Hematopoietic multipotent progenitor cell treated with erythropoietin and hydrocortisone succinate and interleukin-3 and kit ligand, for 17 days (in vitro differentiated cells): ENCODE data around the gene NCAN.

Experiments
- DNase-seq: peaks from one replicate; pipeline ENCODE4 v3.0.0-alpha.2; 2015; ENCODE audit warnings: low spot score

Gene NCAN

DNA sequence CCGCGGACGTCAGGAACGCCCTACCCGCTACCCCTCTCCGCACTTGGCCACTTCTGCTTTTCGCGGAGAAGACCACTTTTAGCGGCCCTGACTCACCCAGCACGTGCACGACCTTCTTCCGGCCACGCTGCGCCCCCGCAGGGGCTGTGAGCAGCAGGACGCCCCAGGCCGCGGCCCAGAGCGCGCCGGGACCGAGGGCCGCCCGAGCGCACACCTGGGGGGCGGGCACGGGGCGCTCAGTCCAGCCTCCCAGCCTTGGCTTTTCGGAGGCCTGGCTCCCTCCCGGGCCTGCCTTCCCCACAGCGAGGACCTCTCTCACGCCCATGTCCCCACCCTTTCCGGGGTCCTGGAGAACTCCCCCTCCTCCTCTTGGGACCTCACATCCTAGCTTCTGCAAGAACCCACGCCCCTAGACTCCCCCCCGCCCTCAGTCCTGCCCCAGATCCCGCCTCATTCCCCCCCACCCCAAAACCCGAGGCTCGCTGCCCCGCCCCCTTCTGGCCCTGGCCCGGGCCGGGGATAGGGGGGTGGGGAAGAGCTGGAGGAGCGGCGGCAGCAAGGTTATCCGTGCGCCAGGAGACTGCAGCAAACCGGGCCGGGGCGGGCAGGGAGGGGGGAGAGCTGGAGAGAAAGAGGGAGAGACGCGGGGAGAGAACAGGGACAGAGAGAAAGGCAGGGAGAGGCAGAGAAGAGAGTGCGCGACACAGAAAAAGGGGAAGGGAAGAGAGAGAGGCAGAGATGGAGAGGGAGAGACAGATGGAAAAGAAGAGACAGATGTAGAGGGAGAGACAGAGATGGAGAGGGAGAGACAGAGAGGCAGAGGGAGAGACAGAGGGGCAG lies 49.8 kb downstream of the NCAN start:
- DNase-seq, result no peak

DNA sequence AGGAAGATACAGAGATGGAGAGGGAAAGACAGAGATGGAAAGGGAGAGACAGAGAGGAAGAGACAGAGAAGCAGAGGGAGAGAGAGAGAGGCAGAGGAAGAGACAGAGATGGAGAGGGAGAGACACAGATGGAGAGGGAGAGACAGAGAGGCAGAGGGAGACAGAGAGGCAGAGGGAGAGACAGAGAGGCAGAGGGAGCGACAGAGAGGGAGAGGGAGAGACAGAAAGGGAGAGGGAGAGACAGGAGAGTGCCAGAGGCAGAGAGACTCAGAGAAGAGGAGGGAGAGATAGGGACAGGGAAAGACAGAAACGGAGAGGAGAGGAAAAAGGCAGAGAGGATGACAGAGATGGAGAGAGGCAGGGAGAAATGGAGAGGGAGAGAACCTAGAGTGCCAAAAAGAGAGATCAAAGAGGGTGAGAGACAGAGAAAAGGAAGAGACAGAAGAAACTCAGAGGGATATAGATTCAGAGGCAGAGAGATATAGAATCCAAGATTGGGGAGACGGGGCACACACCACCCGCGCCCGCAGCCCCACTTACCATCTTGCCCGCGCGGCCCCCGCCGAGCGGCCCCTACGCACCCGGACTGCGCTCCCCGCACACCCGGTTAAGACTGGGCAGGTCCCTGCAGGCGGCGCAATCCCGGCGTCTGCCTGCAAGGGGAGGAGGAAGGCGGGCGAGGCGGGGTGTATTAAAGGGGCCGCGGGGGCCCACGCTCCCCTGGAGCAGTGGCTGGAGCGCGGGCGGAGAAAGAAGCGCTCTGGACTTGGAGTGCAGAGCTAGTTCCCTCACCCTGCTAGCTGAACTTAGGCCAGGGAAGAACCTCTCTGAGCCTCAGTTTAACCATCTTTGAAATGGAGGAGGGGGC lies 50.7 kb downstream of the NCAN start:
- no peak for DNase-seq

DNA sequence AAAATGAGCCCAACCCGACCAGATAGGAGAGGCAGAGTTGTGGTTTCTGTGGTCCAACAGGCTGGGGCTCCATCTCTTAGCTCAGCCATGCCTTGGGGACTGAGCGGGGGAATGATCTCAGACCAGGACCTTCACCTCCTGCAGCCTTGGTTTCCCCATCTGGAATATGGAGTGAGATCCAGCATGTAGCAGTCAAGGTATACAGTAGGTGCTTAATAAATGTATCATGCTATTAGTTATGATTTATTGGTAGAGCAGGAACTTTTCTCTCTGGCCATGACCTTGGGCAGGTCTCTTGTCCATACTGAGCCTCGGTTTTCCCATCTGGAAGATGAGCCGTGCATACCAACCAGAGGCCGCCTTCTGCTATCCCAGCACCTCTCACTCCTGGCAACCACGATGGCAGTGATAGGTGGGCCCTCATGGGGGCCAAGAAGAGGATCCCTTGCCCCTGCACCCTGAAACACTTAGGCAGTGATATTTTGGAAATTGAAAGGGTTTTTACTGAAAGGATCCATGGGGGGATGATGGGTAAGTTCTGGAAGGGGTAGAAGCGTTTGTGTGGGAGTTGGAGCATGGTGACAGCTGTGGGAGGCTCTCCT lies 52.2 kb downstream of the NCAN start:
- no peak for DNase-seq

- DNase-seq, result no peak
These were observed 55.5 kb downstream of the NCAN start for GRCh38 chr19:19267305-19267704.

DNA sequence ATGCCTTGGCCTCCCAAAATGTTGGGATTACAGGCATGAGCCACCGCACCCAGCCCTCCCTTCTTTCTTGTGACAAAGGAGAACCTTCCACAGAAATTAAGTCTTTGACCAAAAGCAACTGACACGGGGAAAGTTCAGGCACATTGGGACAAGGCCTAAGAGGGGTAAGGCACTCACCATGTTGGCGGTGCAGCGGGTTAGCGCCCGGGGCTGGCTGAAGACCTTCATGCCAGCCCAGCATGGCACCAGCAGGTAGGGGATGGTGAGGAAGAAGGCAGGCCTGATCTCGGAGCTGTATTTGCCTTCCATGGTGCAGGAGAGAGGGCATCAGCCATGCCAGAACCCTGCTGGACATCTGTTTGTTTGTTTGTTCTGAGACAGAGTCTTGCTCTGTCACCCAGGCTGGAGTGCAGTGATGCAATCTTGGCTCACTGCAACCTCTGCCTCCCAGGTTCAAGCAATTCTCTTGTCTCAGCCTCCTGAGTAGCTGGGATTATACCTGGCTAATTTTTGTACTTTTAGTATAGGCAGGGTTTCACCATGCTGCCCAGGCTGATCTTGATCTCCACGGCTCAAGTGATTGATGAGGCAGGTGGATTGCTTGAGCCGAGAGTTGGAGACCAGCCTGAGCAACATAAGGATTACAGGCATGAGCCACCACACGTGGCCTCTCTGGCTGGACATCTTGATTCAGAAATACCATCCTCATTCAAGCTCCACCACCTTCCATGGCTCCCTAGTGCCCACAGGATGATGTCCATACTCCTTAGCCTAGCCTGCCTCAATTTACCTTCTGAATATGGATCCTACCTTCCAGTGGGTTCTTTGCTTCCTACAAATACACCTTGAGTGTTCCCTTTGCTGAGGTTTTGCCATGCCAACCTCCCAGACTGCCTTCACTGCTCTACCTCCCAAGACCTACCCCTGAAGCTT lies 57.0 kb downstream of the NCAN start:
- DNase-seq, result no peak

DNA sequence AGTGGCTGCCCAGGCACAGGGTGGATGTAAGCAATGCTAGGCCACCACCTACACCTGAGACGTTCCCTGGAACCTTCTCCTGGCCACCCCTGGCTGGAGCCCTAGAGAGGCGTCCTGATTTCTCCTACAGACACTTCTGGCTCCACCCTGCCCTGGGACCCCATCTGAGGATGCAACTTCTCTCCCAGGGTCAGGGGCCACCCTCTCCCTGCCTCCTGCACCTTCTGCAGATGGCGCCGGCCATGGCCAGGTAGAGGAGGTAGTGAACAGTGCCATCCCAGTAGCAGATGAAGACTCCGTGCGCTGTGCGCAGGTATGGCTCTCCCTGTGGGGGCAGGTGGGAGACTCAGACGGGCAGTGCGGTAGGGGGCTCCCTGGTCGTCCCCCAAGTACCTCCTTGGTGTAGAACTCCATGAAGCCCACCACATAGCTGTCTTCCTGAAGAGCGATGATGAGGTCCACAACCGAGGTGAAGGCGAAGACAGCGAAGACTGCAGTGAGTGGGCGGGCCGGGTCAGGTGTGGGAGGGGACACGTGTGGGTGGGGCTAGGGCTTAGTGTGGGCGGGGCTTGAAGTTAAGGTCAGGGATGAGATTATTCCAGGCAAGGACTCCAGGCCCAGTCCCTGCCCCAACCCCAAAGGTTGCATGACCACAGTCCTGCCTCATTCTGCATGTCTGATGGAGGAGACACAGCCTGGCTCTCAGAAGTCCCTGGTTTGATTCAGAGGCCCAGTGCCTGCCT lies 58.4 kb downstream of the NCAN start:
- no peak for DNase-seq

- no peak for DNase-seq
These were observed 59.2 kb downstream of the NCAN start for GRCh38 chr19:19270749-19271571.

GRCh38 chr19:19271828-19272599 lies 60.3 kb downstream of the NCAN start:
- DNase-seq, result no peak

GRCh38 chr19:19274146-19274545 lies 62.4 kb downstream of the NCAN start:
- DNase-seq, result no peak

DNA sequence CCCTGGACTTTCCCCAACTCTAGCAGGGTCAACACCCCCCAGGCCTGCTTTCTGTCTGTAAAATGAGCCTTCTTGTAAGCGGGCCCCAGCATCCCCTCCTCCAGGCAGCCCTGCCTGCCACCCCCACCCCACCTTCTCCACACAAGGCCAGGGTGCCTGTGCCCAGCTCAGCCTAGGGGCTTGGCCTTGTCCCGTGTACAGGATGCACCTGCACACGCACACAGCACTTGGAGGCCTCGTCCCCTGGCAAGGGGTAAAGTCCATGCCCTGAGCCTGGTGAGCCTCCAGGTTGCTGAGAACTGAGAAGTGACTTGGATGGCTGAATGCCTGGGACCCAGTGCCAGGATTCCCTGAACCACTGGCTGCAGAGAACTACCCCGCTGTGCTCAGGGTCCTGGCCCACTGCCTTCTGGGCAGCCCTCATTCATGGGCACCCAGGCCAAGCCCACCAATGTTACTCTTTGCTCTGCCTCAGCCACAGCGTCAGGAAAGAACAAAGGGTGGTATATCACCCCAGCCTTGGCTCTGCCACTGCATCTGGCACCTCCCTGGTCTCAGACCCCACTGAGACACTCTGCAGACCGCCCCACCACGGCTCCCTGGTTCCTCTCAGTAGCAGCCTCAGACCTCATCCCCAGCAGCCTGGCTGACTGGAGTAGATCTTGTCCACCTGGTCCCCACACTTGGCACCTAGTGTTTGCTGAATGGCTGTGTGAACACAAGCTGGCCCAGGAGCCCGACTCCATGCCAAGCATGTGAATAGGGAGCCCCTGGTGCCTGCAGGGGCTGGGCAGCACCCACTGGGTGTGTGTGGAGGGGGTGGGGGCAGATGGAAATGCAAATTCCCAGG lies 63.2 kb downstream of the NCAN start:
- no peak for DNase-seq

DNA sequence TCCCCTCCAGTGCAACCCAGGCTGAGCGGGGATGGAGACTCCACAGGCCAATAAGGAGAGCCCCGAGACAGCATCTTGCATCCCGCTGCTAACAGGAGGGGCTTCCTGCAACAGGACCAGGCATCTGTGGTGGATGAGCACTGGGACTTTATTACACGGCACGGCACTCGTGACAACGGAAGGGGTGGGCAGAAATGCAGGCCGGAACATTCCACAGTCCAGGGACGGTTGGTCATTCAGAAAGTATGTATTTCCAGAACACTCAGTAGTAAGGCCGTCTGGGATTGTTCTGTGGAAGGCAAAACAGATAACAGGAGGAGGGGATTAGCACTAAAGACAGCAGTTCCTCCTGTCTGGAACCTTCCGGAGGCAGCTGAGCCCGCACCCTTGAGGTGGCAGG lies 64.6 kb downstream of the NCAN start:
- no peak for DNase-seq

DNA sequence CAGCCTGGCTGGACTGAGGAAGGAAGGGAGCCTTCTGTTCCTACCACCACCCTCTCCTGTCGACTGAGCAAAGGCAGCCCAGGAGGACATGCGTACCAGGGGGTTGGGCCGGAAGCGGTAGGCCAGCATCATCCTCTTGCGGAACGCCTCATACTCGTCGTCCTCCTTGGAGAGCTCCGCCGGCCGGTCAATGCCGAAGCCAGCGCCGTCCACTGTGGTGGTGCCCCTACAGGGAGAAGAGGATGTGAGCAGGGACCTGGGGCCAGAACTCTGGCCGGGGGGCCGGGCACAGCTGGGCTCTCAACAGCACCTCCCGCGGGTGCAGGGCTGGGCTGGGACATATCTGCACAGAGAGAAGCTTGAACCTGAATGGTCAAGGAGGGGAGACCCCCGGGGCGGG lies 65.1 kb downstream of the NCAN start:
- no peak for DNase-seq

GRCh38 chr19:19278315-19278714 lies 66.6 kb downstream of the NCAN start:
- DNase-seq, result no peak

GRCh38 chr19:19279062-19279612 lies 67.4 kb downstream of the NCAN start:
- no peak for DNase-seq

DNA sequence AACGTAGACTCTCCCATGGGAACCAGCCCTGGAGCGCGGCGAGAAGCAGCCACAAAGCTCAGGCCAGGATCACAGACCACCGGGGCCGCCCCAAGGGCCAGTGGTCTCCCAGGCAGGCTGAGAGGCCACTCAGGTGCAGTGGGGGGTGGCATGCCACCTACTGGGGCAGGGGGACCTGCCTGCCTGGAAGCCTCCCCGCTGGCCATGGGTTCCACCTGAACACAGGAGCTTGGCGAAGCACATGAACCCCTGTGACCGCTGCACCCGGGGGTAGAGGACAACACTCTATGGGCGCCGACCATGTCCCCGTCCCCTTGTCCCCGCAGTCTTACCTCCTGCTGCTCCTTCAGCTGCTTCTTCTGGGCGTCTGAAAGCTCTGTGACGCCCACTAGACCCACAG lies 68.1 kb downstream of the NCAN start:
- DNase-seq, result no peak

DNA sequence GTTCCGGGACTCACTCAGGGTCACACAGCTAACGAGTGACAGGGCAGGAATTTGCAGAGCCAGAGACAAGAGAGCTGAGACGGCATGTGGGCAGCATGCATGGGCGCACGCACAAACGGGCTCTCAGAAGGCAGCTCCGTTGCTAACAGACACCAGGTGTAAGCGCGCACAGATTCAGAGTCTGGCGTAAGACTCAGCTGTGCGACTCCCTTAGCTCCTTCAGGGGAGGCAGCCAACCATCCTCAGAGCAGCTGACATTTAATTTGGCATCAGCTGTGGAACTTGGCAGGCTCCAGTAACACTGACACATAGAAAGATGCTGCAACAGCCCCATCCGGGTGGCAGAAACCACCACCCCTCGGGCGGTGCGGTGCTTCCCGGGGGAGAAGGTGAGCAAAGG lies 68.8 kb downstream of the NCAN start:
- no peak for DNase-seq

- DNase-seq, result no peak
These were observed 73.9 kb downstream of the NCAN start for GRCh38 chr19:19285686-19286085.

- DNase-seq, result no peak
These were observed 80.8 kb downstream of the NCAN start for GRCh38 chr19:19292607-19293006.
